IPS-NIHi7 (cell line): ENCODE measurements around the gene PHLDB2.
A peak's percentile ranks its signal among the peaks of the same experiment; 100 is the strongest.

Experiments used
- DNase-seq: peaks from one replicate; pipeline ENCODE4 v3.0.0; 2012; ENCODE audit warnings: mixed read lengths; ENCODE audit errors: extremely low spot score

The PHLDB2 gene

GRCh38 chr3:111882194-111882593 lies 23.1 kb downstream of the PHLDB2 start:
- DNase-seq: no peak

DNA sequence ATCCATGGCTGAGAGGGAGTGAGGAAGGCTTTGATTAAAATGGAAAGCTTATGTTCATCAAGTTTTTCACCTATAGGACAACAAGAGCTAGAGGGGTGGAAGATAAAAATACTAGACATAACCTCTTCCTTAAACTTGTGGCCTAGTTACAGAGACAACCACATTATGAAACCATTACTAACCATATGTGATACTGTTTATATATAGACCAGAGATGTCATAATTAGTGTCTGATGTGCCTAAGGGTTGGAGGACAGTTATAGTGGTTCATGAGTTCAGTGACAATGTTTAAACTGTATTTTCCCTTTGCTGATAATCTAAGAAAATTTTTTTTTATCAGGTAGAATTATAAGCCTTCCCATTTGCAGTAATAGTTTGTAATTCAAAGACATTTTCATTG lies 23.7 kb downstream of the PHLDB2 start:
- no peak for DNase-seq

DNA sequence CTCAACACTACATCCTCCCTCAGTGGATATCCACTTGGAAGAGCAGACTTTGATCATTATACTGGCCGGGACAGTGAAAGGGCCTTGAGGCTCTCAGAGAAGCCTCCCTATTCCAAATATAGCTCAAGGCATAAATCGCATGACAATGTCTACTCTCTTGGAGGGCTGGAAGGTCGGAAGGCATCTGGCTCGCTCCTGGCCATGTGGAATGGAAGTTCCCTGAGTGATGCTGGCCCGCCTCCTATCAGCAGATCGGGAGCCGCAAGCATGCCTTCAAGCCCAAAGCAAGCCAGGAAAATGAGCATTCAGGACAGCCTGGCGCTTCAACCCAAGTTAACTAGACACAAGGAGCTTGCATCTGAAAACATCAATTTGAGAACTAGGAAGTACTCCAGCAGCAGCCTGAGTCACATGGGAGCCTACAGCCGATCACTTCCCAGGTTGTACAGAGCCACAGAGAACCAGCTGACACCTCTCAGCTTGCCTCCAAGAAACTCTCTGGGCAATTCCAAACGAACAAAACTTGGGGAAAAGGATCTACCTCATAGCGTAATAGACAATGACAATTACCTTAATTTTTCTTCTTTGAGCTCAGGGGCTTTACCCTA lies 25.4 kb downstream of the PHLDB2 start:
- DNase-seq: no peak

DNA sequence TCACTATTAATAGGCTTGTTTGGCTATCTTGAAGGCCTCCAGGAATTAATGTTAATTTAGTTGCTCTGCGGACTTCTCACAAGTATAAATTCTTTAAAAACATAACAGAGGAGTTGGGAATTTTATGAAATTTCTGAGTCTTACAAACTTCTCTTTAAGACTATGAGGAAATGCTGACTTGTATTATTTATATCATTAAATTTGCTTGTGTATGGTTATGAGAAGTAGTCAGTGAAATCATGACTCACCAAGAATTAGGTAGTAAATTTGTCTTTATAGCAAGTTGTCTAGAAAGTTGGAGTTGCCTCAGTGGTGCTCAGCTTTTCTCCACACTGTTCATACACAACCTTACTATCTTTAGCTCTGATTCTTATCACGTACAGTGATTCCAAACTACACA lies 26.5 kb downstream of the PHLDB2 start:
- DNase-seq: no peak

DNA sequence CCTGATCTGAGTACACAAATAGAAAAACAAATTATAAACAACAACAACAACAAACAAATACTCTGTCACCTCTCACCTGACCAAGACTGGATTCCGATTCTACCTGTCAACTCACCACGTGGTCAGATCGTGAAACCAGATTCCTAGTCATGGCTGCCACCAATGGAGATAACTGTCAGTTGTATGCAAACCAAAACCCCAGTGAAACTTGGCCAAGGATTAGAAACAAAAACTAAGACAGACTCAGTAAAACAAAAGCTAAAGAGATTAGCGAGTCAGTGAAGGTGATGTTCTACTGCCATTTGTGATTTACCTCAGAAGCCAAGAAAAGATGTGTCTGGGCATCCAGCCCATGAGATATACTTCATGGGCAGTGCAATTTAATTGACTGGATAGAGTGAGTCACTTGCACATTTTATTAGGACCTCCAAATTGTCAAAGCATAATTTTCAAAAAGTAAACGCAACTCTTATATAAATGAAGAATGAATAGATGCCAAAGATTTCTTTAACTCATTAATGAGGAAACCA lies 31.1 kb downstream of the PHLDB2 start:
- DNase-seq: no peak

- DNase-seq: no peak
Measured at GRCh38 chr3:111892070-111892469, 33.0 kb downstream of the PHLDB2 start.

- DNase-seq: no peak
Measured at GRCh38 chr3:111895071-111895470, 36.0 kb downstream of the PHLDB2 start.

GRCh38 chr3:111899966-111900365 lies 40.9 kb downstream of the PHLDB2 start:
- DNase-seq: no peak

DNA sequence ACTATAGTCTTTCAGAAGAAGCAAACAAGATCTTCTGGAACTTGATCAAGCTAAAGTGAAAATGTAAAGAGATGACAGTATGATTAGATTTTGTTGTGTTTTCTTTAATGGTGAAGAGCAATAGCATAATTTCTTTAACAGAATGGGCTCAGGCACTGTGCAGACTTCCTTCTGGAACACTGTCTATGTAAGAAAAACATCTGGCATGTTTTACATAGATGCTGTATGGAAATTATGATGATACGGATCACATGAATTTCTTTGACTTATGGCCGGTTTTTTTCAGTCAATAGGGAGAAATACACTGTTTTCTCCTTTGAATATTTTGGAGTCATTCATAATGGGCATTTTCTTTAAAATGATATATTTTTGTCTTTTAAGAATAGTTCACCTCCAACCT lies 42.6 kb downstream of the PHLDB2 start:
- DNase-seq: no peak

DNA sequence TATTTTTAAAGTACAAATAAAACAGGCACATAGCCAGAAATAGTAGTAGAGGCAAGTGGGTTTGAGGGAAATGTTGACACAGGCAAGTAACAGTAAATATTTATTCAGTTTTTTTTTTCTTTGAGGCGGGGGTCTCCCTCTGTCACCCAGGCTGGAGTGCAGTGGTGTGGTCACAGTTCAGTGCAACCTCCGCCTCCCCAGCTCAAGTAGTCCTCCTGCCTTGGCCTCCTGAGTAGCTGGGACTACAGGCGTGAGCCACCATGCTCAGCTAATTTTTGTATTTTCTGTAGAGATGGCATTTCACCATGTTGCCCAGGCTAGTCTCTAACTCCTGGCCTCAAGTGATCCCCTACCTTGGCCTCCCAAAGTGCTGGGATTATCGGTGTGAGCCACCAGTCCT lies 43.5 kb downstream of the PHLDB2 start:
- no peak for DNase-seq

GRCh38 chr3:111903067-111903511 lies 44.0 kb downstream of the PHLDB2 start:
- no peak for DNase-seq

DNA sequence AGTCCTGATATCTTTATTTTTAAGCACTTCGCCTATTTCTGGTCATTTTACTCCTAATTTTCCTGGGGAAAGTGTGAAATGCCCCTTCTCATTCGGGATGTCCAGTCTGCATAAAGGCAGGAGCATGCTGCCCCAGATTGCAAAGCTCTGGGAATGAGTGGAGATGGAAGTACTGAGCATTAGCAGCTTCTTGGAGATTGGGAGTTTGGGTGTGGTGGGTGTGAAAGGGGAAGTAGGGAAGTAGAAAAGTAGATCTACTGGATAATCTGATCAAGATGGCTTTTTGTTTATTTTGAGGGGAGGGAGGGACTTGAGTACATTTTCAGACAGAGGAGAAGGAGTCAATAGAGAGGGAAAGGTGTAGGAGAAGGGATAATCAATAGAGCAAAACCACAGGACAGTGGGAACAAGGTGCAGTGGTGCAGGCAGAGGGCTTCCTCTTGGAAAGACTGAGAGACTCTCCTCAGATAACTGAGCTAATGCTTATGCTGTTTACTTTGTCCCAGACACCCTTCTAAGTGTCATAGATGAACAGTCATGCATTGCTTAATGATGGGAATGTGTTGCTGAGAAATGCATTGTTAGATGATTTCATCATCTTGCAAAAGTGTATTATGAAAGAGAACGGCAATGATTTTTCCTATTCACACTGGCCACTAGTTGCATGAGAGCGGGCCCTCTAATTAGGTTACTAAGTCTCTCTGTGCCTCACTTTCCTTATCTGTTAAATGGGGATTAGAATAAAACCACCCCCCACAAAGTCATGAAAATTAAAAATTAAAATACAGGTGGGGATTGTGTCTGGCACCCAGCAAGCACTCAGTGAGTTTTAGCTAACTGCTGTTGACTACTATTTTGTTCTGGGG lies 45.5 kb downstream of the PHLDB2 start:
- no peak for DNase-seq

DNA sequence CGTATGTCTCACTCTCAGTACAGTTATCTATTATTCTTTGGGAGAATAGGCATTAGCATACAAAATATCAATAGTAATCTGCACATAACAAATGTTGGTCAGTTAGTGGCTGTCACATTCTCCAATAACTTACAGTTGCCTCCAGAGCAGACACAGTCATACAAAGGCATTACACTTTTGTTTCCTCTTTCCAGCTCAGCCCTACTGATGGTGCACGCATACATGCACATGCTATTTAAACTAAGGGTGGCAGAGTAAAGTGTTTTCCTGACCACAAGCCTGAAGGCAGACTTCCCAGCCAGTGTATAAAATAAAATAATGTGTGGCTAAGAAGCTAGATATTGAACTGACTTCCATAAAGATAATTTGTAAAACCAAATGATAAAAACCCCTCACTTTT lies 47.6 kb downstream of the PHLDB2 start:
- no peak for DNase-seq

GRCh38 chr3:111907151-111907550 lies 48.1 kb downstream of the PHLDB2 start:
- no peak for DNase-seq

- no peak for DNase-seq
Measured at GRCh38 chr3:111910806-111911205, 51.7 kb downstream of the PHLDB2 start.

GRCh38 chr3:111911446-111911845 lies 52.4 kb downstream of the PHLDB2 start:
- DNase-seq: no peak

- DNase-seq: no peak
Measured at GRCh38 chr3:111913163-111913763, 54.2 kb downstream of the PHLDB2 start.

- no peak for DNase-seq
Measured at GRCh38 chr3:111915905-111916304, 56.8 kb downstream of the PHLDB2 start.

GRCh38 chr3:111917300-111917699 lies 58.2 kb downstream of the PHLDB2 start:
- DNase-seq: peak; percentile 58

DNA sequence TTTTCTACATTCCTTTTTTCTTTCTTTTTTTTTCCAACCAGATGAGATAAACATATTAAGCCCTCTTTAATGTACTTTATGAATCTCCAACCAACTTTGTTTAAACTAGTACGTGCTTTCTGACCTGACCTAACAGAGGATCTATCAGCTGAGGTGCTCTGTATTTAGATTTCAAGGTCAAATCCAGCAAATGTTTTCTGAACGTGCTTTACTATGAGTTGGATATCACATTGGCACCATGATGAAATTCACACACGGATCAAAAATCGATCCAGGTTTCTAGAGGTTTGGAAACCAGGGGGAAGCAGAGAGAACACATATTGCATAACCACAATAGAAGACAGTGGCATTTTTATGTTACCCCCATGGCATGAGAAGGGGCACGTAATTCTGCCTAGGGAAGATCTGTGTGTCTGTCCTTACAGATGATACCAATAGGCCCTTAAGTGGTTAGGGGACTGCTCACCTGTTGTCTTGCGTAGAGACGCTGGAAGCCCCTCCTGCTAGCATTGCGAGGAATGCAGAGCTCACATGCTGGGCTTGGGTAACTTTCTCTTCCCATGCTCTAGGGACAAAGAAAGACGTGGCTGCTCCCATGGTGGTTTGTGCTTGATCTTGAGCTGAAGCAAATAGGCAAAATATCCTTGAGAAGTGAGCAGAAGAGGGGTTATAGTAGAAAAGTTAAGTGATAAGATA lies 60.5 kb downstream of the PHLDB2 start:
- peak; percentile 59 for DNase-seq

GRCh38 chr3:111921181-111921580 lies 62.1 kb downstream of the PHLDB2 start:
- DNase-seq: no peak
